Omental fat pad (tissue), 4 donors: ENCODE data around the gene MRC2. TPM values are rescaled to one million over a fixed set of nuclear protein-coding genes. Genes with fewer than 3 reads are reported as not detected.

Experiments used
- ATAC-seq: fragments of 150-250 bp; one replicate; pipeline ENCODE4 v1.9.1; 2016; ENCODE audit warnings: mild to moderate bottlenecking, moderate library complexity; ENCODE audit not compliant: low FRiP score
- DNase-seq: peaks from one replicate; pipeline ENCODE4 v3.0.0-alpha.2; 2019; ENCODE audit warnings: low spot score
- CTCF ChIP-seq, 3 donors: fragments of 450-650 bp; IDR thresholded peaks; one replicate each; pipeline ENCODE4 v1.5.1; 2016 to 2017; ENCODE audit warnings: antibody characterized with exemption in 3 of 3, mild to moderate bottlenecking in 3 of 3, moderate library complexity in 2 of 3
- total RNA-seq, 4 donors: library from RNA; depleted of rRNA; stranded (reverse); fragments of >200 nt; gene quantifications; one replicate each; pipeline ENCODE4 v1.1.0, GENCODE V29; 2016

The MRC2 gene
- total RNA-seq, 4 donors from 2014 or later: 21.3 to 82.4 (median 30.8) TPM

DNA sequence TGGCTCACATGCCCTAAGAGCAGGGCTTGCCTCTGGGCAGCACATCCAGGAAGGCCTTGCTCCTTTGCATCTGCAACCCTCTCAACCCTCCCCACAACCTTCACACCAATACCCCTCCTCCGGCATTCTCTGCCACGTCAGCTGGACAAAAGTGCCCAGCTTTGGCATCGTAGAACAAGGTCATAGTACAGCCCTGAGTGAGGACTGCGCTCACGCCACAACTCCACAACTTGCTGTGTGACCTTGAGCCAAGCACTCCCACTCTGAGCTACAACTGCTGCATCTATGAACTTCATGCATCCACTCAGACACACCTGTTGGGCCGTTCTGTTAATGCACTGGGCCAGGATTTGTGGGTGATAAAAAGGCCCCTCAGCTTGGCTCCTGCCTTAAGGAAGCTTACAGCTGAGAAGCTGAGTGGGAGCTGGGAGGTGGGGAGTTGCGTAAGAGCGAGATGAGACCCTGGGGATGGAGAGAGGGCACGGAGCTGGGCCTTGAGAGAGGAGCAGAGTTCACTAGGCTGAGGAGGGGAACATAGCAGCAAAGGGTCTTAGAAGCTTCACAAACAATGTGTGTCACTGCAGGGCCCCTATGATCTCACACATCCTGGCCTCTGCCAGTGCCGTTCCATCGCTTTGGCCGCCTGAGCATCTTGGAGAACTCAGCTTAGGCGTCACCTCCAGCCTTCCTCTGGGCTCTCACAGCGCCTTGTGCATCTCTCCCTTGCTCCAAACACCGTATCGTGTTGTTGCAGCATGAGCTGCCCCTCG is 8.6 kb upstream of the MRC2 start:
- ATAC-seq (no peak), DNase-seq (no peak)
- no peak for TF ChIP-seq CTCF (IDR thresholded peaks at IDR 0.05)

GRCh38 chr17:62619417-62620155 is 7.9 kb upstream of the MRC2 start:
- TF ChIP-seq CTCF (IDR thresholded peaks at IDR 0.05): no peak
- DNase-seq (no peak), ATAC-seq (no peak)

DNA sequence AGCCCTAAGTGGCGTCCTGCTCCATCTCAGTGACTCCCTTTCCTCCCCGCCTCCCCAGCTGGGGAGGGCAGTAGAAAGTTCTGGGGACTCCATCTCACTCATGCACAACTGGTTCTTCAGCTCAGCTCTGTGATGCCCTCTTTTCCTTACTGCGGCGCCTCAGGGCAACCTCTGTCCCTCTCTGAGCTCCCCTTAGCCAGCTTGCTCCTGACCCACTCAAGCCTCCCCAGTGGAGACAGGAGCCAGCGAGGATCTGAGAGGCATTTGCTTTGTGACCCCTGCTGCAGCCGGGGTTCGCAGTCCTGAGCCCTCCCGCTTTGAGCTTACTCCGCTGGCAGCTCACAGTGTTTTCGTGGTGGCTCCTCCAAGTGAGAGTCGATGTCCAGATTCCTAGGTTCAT is 6.2 kb upstream of the MRC2 start:
- DNase-seq: no peak
- no peak for TF ChIP-seq CTCF (IDR thresholded peaks at IDR 0.05)
- ATAC-seq: no peak

DNA sequence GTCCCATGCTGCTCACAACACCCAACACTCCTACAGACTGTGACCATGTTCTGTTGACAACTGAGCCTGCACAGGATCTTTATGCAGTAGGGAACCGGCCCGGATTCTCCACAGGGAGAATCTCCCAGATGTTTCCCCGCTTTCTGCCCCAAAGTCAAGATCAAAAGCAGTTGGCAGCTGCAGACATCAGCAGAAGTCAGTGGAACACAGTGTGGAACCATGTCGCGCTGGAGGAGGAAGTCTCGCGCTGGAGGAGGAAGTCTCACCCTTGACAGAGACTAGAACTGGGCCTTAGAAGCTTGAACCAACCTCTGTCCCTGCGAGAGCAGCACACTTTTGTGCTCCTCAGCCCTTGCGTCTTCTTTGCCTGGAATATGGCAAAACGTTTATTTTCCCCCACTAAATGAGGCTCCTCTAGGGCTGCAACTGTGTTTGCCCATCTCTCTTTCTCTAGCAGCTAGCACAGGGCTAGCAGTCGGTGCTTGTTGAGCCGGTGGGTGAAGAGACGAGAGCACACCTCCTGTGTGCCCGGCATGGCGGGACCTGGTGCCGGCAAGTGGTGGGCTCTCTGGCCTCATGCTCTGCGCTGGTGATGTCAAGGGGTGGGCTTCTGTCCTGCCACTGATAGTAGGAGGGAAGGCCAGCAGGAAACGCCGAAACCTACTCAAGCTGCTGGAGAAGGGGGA is 2.1 kb upstream of the MRC2 start:
- DNase-seq (no peak), ATAC-seq (no peak)

DNA sequence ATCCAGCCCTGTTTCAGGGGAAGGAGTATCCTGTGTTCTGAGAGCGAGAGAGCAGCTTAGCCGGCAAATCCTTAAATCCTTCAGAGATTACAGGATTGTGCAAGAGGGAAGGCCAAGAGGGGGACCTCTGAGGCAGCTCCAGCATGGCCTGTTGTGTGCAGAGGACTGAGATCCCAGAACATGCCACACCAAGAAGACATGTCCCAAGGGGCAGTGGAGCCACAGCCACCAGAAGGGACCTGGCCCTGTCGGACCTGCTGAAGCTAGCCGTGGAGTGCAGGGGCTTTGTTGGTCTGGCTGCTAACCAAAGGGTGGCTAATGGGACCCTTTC is 1.6 kb upstream of the MRC2 start:
- DNase-seq (no peak), ATAC-seq (no peak)
- TF ChIP-seq CTCF (IDR thresholded peaks at IDR 0.05): no peak

More for the DNA sequence above, 2.1 kb upstream of the MRC2 start:
- no peak for TF ChIP-seq CTCF (IDR thresholded peaks at IDR 0.05)

DNA sequence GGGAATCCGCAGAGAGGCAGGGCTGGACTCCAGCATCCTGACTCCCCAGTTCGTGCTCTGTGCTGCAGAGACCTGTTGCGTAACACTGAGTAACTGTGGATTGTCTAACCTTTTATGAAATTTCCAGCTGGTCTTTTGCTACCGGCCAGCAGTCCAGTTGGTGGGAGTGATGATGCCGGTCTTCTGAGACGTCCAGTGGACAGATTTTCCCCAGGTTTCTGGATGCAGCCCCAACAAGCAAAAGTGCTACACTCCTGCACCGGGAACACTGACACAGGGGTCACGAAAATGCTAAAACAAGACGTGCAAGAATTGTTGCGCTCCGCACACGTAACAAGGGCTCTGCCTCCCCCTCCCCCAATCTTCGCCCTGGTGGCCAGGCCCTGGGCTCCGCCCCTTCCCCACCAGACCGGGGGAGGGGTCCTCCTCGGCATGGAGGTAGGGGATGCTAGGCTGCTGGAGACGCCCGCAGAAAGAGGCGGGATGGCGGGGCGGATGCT is 701 bp upstream of the MRC2 start:
- no peak for TF ChIP-seq CTCF (IDR thresholded peaks at IDR 0.05)
- DNase-seq: no peak
- peak; percentile 57 for ATAC-seq
